Stomach (tissue), 4 donors: Measurements from ENCODE around the gene SHD.

Experiments
- CTCF ChIP-seq, 7 experiments: fragments of 450-650 bp in 4 of 7; fragments of 200-600 bp in 3 of 7; sonication (generic) in 3 of 7; IDR thresholded peaks; one replicate each; pipeline ENCODE4 v1.5.1; 2016 to 2019; ENCODE audit warnings: antibody characterized with exemption in 7 of 7, control low read depth in 2 of 7, mild to moderate bottlenecking in 1 of 7
- EP300 ChIP-seq: sonication (generic); formaldehyde crosslinking; IDR thresholded peaks from one replicate; pipeline ENCODE4 v1.6.1; 2017; ENCODE audit warnings: antibody characterized with exemption
- POLR2A ChIP-seq, 4 donors: fragments of 450-650 bp; IDR thresholded peaks; one replicate each; pipeline ENCODE4 v1.6.1; 2016; ENCODE audit warnings: antibody characterized with exemption in 4 of 4, control low read depth in 2 of 4, mild to moderate bottlenecking in 1 of 4, moderate library complexity in 1 of 4

- TF ChIP-seq CTCF (IDR thresholded peaks at IDR 0.05) (peak in 5 of 7 experiments; percentile 71 to 81 (median 78)), POLR2A (IDR thresholded peaks at IDR 0.05) (no peak), EP300 (no peak)
Measured at GRCh38 chr19:4267101-4267900, 11.8 kb upstream of the SHD start.
